GM12873 (cell line): ENCODE results near the gene DNAAF1.
A peak's percentile ranks its signal among the peaks of the same experiment; 100 is the strongest.

Source experiments
- CTCF ChIP-seq: IDR thresholded peaks from 2 replicates; pipeline ENCODE4 v1.5.1; 2012; ENCODE audit warnings: low read depth, mild to moderate bottlenecking, moderate library complexity, low read length, control low read depth; ENCODE audit not compliant: insufficient read depth; ENCODE audit errors: missing control alignments

The DNAAF1 gene

GRCh38 chr16:84182680-84183571 lies 37.8 kb downstream of the DNAAF1 start:
- TF ChIP-seq CTCF: no peak

- no peak for TF ChIP-seq CTCF
Measured at GRCh38 chr16:84183572-84183875, 38.4 kb downstream of the DNAAF1 start.

- TF ChIP-seq CTCF: no peak
Measured at GRCh38 chr16:84183911-84184591, 38.9 kb downstream of the DNAAF1 start.

- no peak for TF ChIP-seq CTCF
Measured at GRCh38 chr16:84184775-84185174, 39.7 kb downstream of the DNAAF1 start.

DNA sequence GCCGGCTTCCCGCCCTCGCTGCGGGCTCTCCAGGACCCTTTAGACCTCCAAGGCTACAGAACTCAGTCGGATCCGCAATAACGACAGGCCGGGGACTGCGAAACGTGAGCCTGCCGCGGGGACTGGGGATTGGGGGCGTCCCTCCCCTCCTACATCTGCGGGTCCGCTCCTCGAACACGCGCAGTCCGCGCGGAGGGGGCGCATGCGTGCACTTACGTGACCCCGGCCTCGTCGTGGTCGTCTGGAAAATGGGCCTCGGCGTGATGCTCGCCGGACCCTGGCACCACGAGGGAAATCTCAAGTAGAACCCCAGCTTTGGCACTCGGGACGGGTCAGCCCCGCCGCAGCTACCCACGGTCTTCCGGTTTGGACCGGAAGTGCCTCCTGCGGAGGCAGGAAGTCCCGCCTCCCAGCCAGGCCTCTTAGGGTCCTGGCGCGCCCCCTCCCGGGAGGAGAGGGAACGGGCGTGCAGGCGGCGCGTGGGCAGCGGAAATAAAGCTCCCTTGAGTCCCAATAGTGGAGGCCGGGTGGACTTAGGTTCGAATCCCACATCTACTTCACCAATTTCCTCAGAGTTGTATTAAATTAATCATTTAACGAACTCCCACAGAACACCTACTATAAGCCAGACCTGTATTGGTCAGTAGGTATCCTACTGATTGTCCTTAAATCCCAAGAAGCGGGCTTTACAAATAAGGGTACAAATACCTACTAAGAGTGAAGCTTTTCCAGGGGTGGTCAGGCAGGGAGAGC lies 41.8 kb downstream of the DNAAF1 start, which contains the start of gene TAF1C:
TAF1C (minus strand) TSS at position 373 of the 753 bp plus-strand sequence. CDS start 2,069 bp downstream, outside the sequence.
- peak; percentile 92 for TF ChIP-seq CTCF

DNA sequence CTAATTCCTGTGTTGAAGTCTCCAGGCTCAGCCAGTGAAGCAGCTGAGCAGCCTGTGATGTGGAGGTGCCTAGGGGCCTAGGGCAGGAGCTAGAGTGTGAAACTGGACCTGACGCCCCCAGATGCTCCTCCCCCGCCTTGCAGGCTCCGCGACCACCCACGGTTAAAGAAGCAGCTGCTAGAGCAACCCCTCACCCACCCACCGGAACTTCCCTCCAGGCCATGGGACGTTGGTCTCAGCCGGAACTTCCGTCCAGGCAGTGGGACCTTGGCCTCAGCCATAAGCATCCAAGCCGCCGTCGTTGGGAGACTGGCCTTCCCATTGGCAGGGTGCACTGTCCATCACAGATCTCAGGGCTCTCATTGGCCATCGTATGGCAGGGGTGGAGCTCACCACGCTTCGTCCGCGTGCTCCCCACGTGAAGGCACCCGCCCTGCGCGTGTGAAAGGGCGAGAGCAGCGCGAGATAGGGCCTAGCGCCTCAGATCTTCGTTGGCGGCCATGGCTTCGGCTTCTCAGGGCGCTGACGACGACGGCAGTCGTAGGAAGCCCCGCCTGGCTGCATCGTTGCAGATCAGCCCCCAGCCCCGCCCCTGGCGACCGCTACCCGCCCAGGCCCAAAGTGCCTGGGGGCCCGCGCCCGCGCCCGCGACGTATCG lies 45.8 kb downstream of the DNAAF1 start, which contains the start of gene ADAD2:
ADAD2 (plus strand) TSS at position 427 of the 658 bp plus-strand sequence; CDS start at position 501, 74 bp downstream.
- no peak for TF ChIP-seq CTCF
